ENCODE data around the gene DLG5.

The DLG5 gene

GRCh38 chr10:77770868-77771175 lies 155.7 kb downstream of the DLG5 start:
- TF ChIP-seq POLR2AphosphoS5 (IDR thresholded peaks at IDR 0.05; ENCODE audit: low read depth, low read length) (no peak), FOXP2 (optimal IDR thresholded peaks at IDR 0.05; ENCODE audit: borderline replicate concordance, extremely low read depth, extremely low read length, insufficient read depth) (no peak)

GRCh38 chr10:77770081-77770867 lies 156.3 kb downstream of the DLG5 start:
- TF ChIP-seq FOXP2 (optimal IDR thresholded peaks at IDR 0.05; ENCODE audit: borderline replicate concordance, extremely low read depth, extremely low read length, insufficient read depth) (no peak), SIN3A (IDR thresholded peaks at IDR 0.05; ENCODE audit: borderline replicate concordance, insufficient read depth, low read length) (no peak), REST (IDR thresholded peaks at IDR 0.05; ENCODE audit: insufficient read depth in 1 of 2, low read depth in 2 of 2, low read length in 2 of 2) (no peak), POLR2AphosphoS5 (IDR thresholded peaks at IDR 0.05; ENCODE audit: low read depth, low read length) (no peak), TAF1 (IDR thresholded peaks at IDR 0.05; ENCODE audit: borderline replicate concordance, insufficient read depth, low read length) (no peak)

- TF ChIP-seq POLR2AphosphoS5 (IDR thresholded peaks at IDR 0.05; ENCODE audit: low read depth, low read length) (no peak), SIN3A (IDR thresholded peaks at IDR 0.05; ENCODE audit: borderline replicate concordance, insufficient read depth, low read length) (no peak), TAF1 (IDR thresholded peaks at IDR 0.05; ENCODE audit: borderline replicate concordance, insufficient read depth, low read length) (no peak), FOXP2 (optimal IDR thresholded peaks at IDR 0.05; ENCODE audit: borderline replicate concordance, extremely low read depth, extremely low read length, insufficient read depth) (no peak), REST (IDR thresholded peaks at IDR 0.05; ENCODE audit: insufficient read depth in 1 of 2, low read depth in 2 of 2, low read length in 2 of 2) (no peak)
Measured at GRCh38 chr10:77768039-77768438, 158.5 kb downstream of the DLG5 start.

GRCh38 chr10:77763453-77764430 lies 162.8 kb downstream of the DLG5 start:
- no peak for TF ChIP-seq FOXP2 (optimal IDR thresholded peaks at IDR 0.05; ENCODE audit: borderline replicate concordance, extremely low read depth, extremely low read length, insufficient read depth)
- no peak for TF ChIP-seq REST (IDR thresholded peaks at IDR 0.05; ENCODE audit: insufficient read depth in 1 of 2, low read depth in 2 of 2, low read length in 2 of 2)
- no peak for TF ChIP-seq SIN3A (IDR thresholded peaks at IDR 0.05; ENCODE audit: borderline replicate concordance, insufficient read depth, low read length)
- TF ChIP-seq POLR2AphosphoS5 (IDR thresholded peaks at IDR 0.05; ENCODE audit: low read depth, low read length), result no peak
- TF ChIP-seq TAF1 (IDR thresholded peaks at IDR 0.05; ENCODE audit: borderline replicate concordance, insufficient read depth, low read length), result no peak

- no peak for TF ChIP-seq POLR2AphosphoS5 (IDR thresholded peaks at IDR 0.05; ENCODE audit: low read depth, low read length)
- TF ChIP-seq SIN3A (IDR thresholded peaks at IDR 0.05; ENCODE audit: borderline replicate concordance, insufficient read depth, low read length), result no peak
- no peak for TF ChIP-seq FOXP2 (optimal IDR thresholded peaks at IDR 0.05; ENCODE audit: borderline replicate concordance, extremely low read depth, extremely low read length, insufficient read depth)
- no peak for TF ChIP-seq REST (IDR thresholded peaks at IDR 0.05; ENCODE audit: insufficient read depth in 1 of 2, low read depth in 2 of 2, low read length in 2 of 2)
- no peak for TF ChIP-seq TAF1 (IDR thresholded peaks at IDR 0.05; ENCODE audit: borderline replicate concordance, insufficient read depth, low read length)
Measured at GRCh38 chr10:77756319-77757232, 170.0 kb downstream of the DLG5 start.

All from PFSK-1 (cell line).